ENCODE measurements around the gene GID8.

The GID8 gene

DNA sequence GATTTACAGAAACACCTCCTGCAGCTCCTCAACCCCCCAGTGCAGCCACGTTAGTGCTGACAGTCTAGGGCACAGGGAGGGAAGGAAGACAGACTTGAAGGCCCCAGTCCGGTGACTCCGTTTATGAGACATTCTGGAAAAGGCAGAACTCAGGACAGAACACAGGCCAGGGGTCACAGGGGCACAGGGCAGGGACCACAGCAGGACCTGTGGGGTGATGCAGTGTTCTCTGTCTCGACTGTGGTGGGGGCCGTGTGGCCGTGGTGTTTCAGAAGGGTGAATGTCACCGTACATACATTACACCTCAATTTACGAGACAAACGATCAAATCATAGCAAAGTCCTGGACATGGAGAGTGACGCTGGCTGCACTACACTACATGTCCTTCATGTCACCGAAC lies 57.5 kb downstream of the GID8 start:
- no peak overlapping the region for H3K4me3 ChIP-seq (ENCODE audit: low read depth, low read length)
- no peak for DNase-seq (ENCODE audit: low read depth)
- TF ChIP-seq, protein P1, sequence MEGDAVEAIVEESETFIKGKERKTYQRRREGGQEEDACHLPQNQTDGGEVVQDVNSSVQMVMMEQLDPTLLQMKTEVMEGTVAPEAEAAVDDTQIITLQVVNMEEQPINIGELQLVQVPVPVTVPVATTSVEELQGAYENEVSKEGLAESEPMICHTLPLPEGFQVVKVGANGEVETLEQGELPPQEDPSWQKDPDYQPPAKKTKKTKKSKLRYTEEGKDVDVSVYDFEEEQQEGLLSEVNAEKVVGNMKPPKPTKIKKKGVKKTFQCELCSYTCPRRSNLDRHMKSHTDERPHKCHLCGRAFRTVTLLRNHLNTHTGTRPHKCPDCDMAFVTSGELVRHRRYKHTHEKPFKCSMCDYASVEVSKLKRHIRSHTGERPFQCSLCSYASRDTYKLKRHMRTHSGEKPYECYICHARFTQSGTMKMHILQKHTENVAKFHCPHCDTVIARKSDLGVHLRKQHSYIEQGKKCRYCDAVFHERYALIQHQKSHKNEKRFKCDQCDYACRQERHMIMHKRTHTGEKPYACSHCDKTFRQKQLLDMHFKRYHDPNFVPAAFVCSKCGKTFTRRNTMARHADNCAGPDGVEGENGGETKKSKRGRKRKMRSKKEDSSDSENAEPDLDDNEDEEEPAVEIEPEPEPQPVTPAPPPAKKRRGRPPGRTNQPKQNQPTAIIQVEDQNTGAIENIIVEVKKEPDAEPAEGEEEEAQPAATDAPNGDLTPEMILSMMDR (IDR thresholded peaks at IDR 0.05; ENCODE audit: low read depth, low read length, missing control alignments) = no peak

DNA sequence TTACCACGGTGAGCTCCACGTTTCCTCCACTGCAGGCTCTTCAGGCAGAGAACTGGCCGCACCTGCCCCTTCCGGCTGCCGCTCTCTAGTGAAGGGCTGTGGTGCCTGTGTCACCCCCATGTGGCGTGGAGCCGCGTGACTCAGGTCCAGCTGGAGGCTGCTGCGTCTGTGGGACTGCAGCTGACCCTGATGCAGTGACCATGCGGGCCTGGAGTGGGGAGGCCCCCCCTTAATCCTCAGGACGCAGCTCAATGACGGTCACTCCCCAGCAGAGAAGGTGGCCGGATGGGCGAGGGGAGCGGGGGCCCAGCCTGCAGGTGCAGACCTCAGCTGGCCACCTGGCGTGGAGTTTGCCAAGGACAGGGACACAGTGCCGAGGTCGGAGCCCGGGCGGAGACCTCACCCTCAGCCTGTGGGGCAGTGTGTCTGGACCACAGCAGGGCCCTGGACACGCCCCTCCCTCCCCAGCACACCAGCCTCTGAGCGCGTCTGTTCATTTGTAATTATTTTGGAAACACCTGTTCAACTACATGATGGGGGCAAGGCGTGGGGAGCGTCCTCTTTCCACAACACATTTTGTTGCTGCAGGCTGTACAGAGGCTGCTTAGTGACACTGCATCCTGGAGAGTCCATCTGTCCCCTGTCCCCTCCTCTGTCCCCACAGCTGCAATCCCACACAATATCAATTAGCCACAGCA lies 58.1 kb downstream of the GID8 start:
- no peak overlapping the region for H3K4me3 ChIP-seq (ENCODE audit: low read depth, low read length)
- TF ChIP-seq, protein P1 (IDR thresholded peaks at IDR 0.05; ENCODE audit: low read depth, low read length, missing control alignments) = no peak
- no peak for DNase-seq (ENCODE audit: low read depth)

DNA sequence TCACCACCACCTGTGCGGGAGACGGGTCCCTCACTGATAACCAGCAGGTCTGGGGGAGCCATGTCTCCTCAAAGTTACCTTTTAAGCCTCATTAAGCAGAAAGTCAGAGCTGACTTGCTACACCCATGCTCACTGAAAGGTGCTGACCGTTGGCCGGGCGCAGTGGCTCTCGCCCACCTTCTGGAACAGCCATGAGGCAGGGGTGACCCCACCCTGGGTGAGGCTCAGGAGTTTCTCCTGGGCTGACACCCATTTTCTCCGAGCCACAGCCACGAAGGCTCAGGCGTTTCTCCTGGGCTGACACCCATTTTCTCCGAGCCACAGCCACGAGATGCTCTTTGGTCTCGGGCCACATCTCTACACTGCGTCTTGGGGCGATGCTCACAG lies 58.6 kb downstream of the GID8 start:
- TF ChIP-seq, protein P1 (IDR thresholded peaks at IDR 0.05; ENCODE audit: low read depth, low read length, missing control alignments) = no peak

DNA sequence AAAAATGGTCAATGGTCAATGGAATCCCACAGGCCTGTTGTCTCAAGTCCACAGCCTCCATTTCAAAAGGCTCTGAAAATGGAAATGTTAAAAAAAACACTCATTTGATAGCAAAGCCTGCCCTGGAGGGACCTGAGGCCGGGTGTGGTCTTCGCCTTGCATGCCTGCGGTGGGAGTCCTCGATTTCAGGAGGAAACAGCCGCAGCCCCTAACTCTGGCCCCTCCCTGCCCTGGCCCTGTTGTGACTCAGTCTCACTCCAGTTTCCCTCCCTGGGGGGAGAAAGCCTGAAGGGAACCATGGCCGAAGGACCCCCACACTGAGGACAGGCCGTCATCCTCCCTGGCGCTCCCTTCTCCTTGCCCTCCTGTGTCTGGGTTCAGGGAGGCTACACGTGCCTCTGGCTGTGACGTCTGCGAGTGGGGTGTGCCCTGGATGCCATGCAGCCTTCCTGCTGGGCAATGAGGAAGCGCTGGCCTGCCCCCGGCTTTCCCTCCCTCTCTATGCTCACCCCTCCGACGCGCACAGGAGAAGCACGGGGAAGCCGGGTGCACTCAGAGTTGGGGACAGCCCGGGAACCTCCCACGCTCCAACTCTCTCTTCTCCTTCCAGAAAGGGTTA lies 59.6 kb downstream of the GID8 start:
- TF ChIP-seq, protein P1 (IDR thresholded peaks at IDR 0.05; ENCODE audit: low read depth, low read length, missing control alignments) = no peak
- no peak for DNase-seq (ENCODE audit: low read depth)
- no peak overlapping the region for H3K4me3 ChIP-seq (ENCODE audit: low read depth, low read length)

More for the DNA sequence above, 58.6 kb downstream of the GID8 start:
- DNase-seq (ENCODE audit: low read depth) = no peak
- no peak overlapping the region for H3K4me3 ChIP-seq (ENCODE audit: low read depth, low read length)
